ENCODE data around the gene GALNS.
"Not testable (repeated sequence)": the region's sequence is repeated elsewhere in the genome, so short reads cannot be mapped to it uniquely, and the experiment has no call there.

The GALNS gene

DNA sequence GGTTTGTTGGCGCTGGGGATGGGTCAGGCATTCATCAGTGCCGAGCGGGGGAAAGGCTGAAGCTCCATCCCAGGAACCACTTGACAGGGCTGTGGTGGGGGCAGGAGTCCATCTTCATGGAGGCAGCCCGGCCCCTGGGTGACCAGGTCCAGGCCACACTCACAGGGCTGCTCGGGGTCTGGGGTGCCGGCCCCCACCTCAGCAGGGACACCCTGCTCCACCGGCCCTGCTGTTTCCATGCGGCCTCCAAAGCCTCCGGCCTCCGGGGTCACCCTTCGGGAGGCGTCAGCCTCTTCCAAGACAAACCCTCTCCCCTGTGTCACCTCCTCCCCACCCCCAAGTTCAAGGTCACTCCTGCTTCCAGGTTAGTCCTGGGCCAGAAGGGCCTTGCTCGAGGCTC, 22.1 kb downstream of the GALNS start:
- DNase-seq: no peak

DNA sequence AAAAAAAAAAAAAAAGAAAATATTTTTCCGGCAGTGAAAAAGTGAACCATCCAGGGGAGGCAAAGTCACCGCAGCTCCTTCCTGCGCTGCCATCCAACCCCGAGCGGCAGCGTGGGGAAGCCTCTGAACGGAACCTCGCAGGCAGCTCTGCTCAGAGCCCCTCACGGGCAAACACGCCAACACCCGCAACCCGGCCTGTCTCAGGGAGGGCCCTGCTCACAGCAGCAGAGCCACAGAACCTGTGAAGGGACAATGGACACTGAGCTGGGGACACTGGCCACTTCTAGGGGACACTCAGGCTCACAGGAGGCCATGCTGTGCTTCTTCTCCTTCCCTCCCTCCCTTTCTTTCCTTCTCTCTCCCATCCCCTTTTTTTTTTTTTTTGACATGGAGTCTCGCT, 23.7 kb downstream of the GALNS start:
- DNase-seq: no peak

DNA sequence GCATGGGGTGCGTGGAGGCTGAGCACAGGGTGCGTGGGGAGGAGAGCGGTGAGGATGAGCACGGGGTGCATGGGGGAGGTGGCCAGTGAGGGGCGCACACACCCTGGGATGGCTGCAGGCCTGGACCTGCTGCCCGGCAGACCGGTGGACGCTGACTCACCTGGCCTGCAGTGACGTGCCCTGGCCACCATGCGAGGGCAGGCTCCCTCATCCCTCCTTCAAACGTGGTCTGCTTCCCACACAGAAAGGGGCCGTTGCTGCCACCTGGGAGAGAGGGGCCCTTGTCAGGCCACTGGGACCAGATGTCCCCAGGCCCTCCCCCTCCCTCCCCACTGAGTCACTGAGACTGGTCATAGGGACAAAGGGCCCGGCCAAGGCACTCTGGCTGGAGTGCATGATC, 24.9 kb downstream of the GALNS start:
- no peak for DNase-seq

DNA sequence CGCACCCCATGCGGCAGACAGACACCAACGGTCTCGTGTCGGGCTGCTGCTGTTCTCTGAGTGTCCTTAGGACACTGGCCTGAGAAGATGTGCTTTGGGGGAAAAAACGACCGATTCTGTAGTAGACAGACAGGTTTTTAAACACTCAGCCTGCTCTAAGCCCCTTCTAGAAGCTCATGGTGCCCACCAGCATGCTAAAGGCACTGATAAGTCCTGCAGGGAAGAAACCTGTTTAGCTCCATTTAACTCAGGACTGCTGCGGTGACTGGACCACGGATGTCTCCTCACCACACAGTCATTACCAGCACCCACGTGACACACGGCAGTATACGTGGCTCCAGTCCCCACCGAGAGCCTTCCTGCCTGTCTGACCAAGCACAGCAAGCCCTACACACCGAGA, 26.0 kb downstream of the GALNS start:
- DNase-seq: no peak

DNA sequence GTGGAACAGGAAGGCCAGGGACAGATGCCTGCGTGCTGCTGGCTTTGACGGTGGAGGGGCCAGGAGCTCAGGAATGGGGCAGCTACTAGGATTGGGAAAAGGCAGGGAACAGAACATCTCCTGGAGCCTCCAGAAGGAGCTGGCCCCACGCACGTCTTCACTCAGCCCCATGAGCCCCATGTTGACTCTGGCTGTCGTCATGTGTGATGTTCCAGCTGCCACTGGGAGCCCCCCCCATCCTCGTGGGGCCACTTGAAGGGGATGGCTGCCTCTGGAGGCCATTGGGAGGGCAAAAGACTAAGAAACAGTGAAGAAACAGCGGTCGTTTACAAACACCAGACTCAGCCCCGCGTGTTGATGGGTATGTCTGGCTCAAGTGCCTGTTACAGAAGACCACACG, 26.5 kb downstream of the GALNS start:
- no peak for DNase-seq

DNA sequence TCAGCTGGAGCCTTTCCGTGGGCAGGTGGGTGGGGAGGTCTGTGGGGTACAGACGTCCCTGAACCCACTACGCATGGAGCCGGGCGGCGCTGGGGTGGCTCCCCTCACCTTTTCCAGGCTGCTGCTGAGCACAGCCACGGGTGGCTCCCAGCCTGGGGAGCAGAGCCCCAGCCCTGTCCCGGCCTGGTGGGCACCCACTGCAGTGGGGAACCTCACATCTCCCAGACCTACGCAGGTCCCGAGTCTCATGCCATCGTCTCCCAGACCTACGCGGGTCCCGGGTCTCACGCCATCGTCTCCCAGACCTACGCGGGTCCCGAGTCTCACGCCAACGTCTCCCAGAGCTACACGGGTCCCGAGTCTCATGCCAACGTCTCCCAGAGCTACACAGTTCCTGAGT, 28.0 kb downstream of the GALNS start:
- no peak for DNase-seq

DNA sequence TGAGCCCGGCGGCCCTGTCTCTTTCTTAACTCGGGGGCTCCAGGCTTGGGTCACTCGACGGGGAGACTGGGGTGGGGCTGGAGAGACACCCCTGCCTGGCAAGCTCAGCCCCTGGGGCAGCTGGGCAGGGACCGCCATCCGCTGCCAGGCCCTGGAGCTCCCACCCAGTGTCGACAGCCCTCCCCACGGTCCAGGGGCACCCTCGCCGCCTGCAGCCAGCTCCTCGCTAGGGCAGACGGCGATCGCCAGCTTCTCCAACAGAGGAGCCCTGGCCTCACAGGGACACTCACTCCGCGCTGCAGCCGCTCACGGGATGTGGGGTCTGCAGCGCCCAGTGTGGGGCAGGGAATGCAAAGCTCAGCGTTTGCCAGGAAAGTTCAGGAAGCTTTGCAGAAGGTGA, 29.0 kb downstream of the GALNS start:
- DNase-seq: no peak

DNA sequence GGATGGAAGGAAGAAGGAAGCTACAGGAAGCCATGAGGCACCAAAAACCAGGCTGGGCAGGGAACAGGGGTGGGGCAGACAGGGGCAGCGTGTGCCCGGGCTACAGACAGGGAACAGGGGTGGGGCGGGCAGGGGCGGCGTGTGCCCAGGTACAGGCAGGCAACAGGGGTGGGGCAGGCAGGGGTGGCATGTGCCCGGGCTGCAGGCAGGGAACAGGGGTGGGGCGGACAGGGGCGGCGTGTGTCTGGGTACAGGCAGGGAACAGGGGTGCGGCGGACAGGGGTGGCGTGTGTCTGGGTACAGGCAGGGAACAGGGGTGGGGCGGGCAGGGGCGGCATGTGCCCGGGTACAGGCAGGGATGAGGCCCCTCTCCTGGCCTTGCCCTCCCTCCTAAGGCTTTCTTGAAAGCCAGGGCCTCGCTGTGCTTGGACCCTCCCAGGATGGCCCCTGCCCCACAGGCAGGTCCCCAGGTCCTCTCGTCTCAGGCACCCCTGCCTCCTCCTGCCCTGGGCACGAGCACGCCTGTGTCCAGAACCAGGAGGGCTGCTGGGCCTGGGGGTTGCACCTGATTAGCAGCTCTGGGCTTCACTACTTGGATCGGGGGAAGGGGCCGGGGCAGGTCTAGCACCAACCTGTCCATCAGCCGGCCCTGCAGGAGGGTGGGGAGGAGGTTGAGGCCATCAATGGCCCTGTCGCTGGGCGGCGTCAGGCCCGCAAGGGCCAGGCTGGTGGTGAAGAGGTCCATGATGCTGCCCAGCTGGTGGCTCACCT, 30.5 kb downstream of the GALNS start:
- no peak for DNase-seq

DNA sequence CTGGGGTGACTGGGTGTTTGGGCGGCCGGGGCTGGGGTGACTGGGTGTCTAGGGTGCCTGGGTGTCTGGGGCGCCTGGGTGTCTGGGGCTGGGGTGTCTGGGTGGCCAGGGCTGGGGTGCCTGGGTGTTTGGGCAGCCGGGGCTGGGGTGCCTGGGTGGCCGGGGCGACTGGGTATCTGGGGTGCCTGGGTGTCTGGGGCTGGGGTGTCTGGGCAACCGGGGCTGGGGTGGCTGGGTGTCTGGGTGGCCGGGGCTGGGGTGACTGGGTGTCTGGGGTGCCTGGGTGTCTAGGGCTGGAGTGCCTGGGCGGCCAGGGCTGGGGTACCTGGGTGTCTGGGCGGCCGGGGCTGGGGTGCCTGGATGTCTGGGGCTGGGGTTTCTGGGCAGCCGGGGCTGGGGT, 31.6 kb downstream of the GALNS start:
- DNase-seq: no peak

DNA sequence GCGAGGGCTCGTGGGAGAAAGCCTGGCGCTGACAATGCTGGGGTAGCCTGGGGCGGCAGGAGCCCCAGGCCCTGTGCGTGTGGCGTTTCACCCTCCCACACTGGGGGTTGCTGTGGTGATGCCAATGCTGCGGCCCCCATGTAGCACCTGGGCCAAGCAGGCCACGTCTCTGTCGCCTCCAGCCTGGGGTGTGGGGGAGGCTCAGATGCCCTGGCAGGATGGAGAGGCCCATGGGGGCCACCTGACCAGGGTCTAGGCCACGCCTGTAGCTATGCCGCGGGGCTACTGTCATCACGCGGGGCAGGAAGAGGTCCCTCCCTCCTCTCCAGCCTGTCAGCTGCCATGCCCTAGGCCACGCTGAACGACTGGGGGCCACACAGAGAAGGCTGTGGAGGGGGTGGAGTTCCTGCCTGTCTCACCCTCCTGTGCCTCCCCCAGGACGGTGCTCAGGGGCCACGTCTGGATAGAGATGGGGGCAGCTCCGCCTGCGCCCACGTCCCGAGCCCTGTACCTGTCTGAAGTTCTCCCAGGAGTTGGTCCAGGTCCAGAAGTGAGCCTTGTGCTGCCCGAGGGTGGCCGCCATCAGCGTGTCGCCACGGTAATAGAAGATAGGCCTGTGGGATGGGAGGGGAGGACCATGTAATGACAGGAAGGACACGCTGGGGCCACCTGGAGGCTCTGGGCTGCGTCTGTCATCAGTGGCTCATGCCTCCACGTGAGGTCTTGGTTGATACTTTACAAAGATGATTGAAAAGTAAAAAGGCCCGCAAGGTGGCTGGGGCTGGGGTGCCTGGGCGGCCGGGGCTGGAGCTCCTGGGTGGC, 32.3 kb downstream of the GALNS start:
- DNase-seq: no peak

DNA sequence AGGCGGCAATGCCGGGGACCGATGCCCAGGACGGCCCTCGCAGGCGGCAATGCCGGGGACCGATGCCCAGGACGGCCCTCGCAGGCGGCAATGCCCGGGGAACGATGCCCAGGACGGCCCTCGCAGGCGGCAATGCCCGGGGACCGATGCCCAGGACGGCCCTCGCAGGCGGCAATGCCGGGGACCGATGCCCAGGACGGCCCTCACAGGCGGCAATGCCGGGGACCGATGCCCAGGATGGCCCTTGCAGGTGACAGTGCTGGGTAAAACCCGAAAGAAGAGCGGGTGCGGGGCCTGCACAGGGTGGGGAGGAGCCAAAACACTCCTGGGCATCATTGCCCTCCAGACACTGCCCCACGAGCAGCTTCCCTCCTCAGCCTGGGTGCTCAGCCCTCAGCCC, 33.1 kb downstream of the GALNS start:
- DNase-seq: not testable (repeated sequence)

DNA sequence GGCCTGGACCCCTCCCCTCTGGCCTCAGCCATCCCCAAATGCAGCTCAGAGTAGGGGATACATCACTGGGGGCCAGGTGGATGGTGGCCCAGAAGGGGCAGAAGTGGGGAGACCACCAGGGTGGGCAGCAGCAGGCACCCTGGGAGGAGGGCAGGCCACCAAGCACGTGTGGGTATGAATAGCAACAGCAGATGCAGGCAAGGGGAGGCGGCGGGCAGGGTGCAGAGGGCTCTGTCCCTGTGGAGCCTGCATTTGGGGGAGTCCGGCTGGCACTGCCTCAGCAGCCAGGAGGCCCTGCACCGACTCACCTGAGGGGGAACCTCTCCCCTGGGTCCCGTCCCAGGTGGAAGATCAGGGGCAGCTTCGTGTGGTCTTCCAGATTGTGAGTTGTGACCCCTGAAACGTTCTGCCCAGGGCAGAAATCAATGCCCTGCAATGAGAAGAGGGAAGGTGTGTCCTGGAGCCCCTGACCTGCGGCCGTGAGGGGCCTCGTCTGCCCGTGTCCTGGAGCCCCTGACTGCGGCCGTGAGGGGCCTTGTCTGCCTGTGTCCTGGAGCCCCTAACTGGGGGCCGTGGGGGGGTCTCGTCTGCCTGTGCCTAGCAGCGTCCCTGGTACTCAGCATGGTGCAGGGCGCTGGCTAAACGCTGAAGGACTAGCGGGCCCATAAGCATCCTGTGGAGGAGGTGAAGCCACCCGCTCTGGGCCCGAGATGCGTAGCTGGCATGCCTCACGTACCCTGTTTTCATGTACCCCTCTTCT, 34.3 kb downstream of the GALNS start:
- DNase-seq: no peak

DNA sequence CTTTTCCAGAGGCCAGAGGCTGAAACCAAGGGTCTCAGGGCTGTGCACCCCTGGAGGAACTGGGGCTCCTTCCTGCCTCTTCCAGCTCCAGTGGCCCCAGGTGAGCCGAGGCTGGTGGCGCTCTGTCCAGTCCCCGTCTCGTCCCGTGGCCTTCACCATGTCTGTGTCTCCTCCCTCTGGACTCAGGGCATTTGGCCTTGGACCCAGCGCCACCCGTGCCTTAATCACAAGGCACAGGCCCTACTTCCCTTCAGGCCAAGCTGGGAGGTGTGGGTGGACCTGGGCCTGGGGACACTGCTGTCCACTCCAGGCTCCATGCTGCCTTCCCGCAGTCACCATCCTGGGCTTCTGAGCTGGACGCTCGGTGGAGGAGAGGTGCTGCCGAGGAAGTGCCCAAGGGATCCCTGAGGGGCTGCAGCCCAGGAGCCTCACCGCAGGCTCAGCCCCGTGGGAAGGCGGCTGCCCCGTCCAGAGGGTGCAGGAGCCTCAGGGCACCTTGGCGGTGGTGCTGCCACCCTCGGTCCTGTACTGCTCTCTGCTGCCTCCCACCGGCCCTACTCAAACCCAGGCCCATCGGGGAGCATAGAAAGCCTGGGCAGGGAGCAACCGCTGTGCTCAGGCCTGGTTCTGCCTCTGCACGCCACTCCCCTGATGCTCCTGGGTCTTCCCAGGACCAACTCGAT, 35.4 kb downstream of the GALNS start:
- no peak for DNase-seq

DNA sequence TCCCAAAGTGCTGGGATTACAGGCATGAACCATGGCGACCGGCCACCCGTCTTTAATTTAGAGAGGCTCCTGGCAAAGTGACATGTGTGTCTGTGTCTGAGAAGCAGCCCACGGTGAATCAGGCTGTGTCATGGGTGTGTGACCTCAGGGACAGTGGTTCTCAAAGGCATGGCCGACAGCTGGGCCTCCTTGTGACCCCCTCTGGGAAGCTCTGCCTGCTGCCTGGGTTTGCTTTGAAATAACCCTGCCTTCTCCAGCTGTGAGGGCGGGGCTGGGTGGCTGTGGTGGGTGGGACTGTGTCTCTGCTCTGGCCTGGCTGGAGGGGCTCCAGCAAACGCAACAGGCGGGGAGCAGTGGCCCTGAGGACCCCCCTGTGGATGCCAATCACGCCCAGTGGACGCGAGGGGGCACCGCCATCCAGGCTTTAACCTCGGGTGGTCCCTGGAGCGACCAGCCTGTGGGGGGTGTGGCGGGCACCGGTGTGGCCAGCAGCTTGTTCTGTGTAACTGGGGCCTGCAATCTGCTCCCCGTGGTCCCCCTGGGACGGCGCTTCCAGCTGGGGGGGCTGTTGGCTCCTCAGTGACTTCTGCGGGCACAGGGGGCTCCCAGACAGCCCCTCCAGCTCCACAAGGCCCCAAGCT, 36.2 kb downstream of the GALNS start:
- no peak for DNase-seq

DNA sequence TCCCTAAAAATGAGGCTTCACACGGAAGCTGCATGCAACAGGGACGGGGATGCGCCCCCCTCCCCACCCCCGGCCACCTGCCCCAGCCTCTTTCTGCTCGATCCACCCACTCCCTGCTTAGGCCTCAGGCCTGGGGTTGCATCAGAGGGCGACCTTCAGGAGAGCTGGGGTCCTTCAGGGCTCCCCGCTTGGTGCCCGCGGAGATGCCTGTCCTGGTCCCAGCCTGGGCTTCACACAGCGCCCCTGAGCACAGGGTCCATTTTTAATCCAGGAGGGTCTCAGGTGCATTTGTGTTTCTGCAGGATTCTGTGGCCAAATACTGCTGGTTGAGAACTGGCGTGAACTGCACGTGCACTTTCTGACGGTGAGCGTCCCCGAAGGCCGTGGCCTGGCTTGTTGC, 37.6 kb downstream of the GALNS start:
- DNase-seq: no peak

DNA sequence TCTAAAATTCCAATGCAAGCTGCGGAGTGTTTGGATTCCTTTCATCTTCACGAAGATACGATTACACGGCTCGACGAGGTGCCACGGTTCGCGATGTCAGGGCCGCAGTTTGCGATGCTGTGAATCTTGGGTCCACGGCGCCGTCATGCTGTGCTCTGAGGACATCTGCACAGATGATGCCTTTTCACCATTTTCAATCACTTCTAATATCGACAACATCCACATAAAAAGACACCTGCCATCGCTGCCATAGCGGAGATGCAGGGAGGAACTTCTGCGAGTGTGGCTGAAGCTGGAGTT, 38.2 kb downstream of the GALNS start:
- DNase-seq: no peak

DNA sequence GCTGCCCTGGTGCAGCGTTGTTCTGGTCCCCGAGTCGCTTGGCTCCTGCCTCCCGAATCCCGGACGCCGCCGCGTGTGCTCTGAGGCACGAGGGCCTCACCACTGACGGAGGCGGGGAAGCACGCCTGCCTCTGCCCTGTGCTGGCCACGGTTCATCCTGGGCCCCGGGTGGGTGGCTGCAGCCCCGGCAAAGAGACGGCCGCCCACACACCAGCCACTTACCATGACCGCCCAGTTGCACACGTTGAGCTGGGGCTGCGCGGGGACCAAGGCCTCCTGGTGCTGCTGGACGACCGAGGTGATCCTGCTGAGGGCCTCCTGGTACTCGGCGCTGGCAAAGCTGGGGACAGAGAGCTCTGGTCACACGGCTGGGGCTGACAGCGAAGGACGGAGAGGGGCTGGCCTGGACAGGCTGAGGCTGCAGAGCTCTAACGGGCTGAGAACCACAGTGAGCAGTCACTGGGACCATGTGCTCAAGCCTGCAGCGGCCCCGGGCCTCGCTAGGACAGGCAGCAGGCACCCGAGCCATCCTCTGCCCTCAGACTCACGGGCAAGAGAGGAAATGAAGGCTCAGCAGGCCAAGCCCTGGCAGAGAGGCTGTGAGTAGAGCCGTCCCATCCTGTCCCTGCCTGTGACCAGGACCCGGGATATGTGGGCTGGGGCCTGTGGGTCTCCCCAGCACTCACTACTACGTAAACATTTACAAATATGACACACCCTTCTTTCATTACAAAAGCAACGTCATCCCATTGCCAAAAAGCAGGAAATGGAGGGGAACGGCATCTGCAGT, 38.8 kb downstream of the GALNS start:
- DNase-seq: no peak

DNA sequence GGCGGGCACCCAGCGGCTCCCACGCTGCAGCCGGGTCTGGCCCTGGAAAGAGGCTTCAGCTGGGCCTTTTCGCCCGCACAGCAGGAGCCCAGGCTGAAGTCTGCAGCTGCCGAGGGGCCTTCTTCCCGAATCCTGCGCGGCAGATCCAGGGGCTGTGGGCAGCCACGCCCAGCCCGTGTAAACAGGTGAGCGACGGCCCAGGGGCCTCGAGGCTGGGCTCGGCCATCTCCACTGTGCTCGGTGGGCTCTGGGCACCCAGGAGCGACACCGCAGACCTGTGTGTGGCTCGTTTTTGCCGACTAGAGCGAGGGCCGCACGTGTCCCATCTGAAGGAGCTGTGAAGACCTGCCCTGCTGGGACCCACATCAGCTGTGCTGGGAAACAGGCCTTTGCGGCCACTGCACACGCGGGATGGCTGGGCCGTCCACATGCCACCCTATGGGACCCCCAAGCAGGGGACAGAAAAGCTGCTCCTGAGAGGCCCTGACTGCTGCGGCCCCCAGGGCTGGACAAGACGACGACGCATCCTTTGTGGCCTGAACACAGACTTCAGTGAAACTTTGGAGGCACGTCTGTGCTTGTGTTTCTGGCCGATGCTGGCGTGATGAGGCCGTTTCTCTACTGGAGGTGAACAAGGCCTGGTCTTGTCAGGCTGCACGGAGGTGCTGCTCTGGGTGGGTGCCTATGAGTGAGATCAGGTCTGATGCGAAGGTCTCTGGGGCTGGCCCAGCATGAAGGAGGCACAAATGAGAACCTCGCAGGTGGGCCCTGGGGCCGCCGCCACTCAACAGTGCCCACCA, 39.8 kb downstream of the GALNS start:
- no peak for DNase-seq

DNA sequence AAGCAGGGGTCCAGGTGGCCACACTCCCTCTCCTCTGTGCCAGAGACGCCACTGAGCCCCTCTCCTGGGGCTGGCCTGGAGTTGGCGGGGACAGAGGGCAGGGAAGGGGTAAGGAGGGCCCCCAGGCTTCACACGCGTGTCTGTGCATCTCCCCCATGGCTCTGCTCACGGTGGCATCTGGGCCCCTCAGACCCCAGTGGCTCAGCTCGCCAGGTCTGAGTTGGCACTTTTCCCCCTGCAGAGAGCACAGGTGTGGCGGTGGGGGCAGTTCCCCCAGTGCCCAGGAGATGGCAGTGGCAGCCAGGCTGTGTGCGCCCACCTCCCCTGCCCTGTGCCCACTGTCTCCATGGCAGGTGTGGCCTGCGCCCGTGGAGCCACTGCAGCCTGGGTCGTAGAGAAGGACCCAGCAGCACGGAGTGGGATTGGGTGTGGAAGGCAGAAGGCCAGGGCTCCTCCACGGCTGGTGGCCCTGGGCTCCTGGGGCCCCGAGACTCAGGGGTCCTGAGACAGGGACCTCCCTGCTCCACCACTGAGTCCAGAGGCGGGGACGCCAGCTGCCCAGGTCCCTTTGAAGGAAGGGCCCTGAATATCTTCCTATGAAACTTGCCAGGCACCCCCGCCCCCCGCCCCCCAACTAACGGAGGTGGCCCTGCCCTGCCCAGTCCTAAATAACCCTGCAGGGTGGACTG, 40.7 kb downstream of the GALNS start:
- peak; percentile 62 for DNase-seq

DNA sequence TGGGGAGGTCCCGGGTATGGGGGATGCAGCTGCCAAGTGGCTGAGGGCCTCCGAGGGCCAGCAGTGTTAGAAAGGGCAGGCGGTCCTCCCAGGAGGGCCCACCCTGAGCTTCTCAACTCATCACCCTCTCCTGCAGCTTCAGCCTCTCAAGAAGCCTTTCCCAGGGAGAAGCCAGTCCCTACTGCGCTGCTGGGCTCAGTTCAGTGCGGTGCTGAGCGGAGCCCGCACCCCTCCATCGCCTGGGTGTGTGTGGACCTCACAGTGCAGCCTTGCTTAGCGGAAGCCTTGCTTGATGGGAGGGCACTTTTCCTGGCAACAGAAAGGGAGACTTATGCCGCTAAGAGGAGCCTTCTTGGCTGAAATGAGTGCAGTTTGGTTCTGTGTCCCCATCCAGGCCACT, 41.5 kb downstream of the GALNS start:
- DNase-seq: no peak

DNA sequence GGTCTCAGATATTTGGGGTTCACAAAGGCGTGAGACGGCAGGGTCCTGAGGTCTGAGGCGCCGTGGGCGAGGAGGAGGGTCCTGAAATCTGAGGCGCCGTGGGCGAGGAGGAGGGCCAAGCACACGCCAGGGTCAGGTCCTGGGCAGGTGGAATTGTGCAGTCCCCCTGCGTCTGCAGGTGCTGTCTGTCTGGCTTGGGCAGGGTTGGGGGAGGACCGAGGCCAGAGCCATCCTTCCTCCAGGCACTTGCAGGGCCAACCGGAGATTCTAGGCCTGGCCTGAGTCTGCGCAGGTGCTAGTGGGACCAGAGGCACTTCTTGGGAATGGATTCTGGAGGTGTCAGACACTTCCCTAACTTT, 42.6 kb downstream of the GALNS start:
- DNase-seq: no peak
